ENCODE data around the gene VSTM2L.

GRCh38 chr20:37892001-37892400 is 10.9 kb upstream of the VSTM2L start:
- TF ChIP-seq, protein P1, sequence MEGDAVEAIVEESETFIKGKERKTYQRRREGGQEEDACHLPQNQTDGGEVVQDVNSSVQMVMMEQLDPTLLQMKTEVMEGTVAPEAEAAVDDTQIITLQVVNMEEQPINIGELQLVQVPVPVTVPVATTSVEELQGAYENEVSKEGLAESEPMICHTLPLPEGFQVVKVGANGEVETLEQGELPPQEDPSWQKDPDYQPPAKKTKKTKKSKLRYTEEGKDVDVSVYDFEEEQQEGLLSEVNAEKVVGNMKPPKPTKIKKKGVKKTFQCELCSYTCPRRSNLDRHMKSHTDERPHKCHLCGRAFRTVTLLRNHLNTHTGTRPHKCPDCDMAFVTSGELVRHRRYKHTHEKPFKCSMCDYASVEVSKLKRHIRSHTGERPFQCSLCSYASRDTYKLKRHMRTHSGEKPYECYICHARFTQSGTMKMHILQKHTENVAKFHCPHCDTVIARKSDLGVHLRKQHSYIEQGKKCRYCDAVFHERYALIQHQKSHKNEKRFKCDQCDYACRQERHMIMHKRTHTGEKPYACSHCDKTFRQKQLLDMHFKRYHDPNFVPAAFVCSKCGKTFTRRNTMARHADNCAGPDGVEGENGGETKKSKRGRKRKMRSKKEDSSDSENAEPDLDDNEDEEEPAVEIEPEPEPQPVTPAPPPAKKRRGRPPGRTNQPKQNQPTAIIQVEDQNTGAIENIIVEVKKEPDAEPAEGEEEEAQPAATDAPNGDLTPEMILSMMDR (IDR thresholded peaks at IDR 0.05) = no peak
- TF ChIP-seq POLR2A (IDR thresholded peaks at IDR 0.05) = no peak

Measured in testis (tissue), 2 donors.